HEK293T (cell line): ENCODE data around the gene NEK10.
"Not testable (repeated sequence)": the region's sequence is repeated elsewhere in the genome, so short reads cannot be mapped to it uniquely, and the experiment has no call there.

Source experiments
- CTCF ChIA-PET: fragments of 350-600 bp; formaldehyde crosslinking; extraction: SDS; loops from one replicate; lab custom pipeline; 2021; ENCODE audit warnings: antibody characterized with exemption, inconsistent platforms; lab: Yijun Ruan, JAX
- POLR2A ChIA-PET: fragments of 350-600 bp; formaldehyde crosslinking; extraction: SDS; loops from one replicate; lab custom pipeline; 2020; ENCODE audit warnings: antibody characterized with exemption, inconsistent platforms; lab: Yijun Ruan, JAX
- DNase-seq: peaks from one replicate; pipeline ENCODE4 v3.0.0; 2012; ENCODE audit warnings: mixed read lengths; ENCODE audit errors: extremely low spot score
- ARNT ChIP-seq: fragments of 450-650 bp; IDR thresholded peaks from 2 replicates; pipeline ENCODE4 v1.6.1; 2017; ENCODE audit warnings: mild to moderate bottlenecking
- BHLHE40 ChIP-seq: fragments of 450-650 bp; IDR thresholded peaks from 2 replicates; pipeline ENCODE4 v1.6.1; 2016; ENCODE audit warnings: mild to moderate bottlenecking, moderate library complexity, borderline replicate concordance
- CTBP1 ChIP-seq: fragments of 450-650 bp; IDR thresholded peaks from 2 replicates; pipeline ENCODE4 v1.6.1; 2016; ENCODE audit warnings: borderline replicate concordance
- ELF4 ChIP-seq: fragments of 450-650 bp; IDR thresholded peaks from 2 replicates; pipeline ENCODE4 v1.6.1; 2017; ENCODE audit warnings: antibody characterized with exemption
- FOXA1 ChIP-seq: fragments of 450-650 bp; IDR thresholded peaks from 2 replicates; pipeline ENCODE4 v1.6.1; 2016; ENCODE audit warnings: mild to moderate bottlenecking
- FOXK2 ChIP-seq: fragments of 450-650 bp; IDR thresholded peaks from 2 replicates; pipeline ENCODE4 v1.6.1; 2016; ENCODE audit warnings: mild to moderate bottlenecking
- FOXM1 ChIP-seq: fragments of 450-650 bp; IDR thresholded peaks from 2 replicates; pipeline ENCODE4 v1.6.1; 2017; ENCODE audit warnings: mild to moderate bottlenecking, borderline replicate concordance
- HDGF ChIP-seq: fragments of 450-650 bp; IDR thresholded peaks from 2 replicates; pipeline ENCODE4 v1.6.1; 2017; ENCODE audit warnings: antibody characterized with exemption, borderline replicate concordance
- L3MBTL2 ChIP-seq: fragments of 450-650 bp; conservative IDR thresholded peaks from 2 replicates; pipeline ENCODE4 v1.6.1; 2016; ENCODE audit warnings: mild to moderate bottlenecking
- LEF1 ChIP-seq: fragments of 450-650 bp; IDR thresholded peaks from 2 replicates; pipeline ENCODE4 v1.6.1; 2017; ENCODE audit warnings: mild to moderate bottlenecking, borderline replicate concordance
- NFRKB ChIP-seq: fragments of 450-650 bp; IDR thresholded peaks from 2 replicates; pipeline ENCODE4 v1.6.1; 2016; ENCODE audit warnings: mild to moderate bottlenecking, moderate library complexity
- SP1 ChIP-seq: fragments of 450-650 bp; IDR thresholded peaks from 2 replicates; pipeline ENCODE4 v1.6.1; 2017
- SUZ12 ChIP-seq: fragments of 450-650 bp; IDR thresholded peaks from 2 replicates; pipeline ENCODE4 v1.6.1; 2016; ENCODE audit warnings: mild to moderate bottlenecking
- TARDBP ChIP-seq: fragments of 450-650 bp; IDR thresholded peaks from 2 replicates; pipeline ENCODE4 v1.6.1; 2016
- ZNF384 ChIP-seq: fragments of 450-650 bp; IDR thresholded peaks from 2 replicates; pipeline ENCODE4 v1.6.1; 2016
- TF ChIP-seq, protein P1 (sequence below): fragments of 450-650 bp; IDR thresholded peaks from 2 replicates; pipeline ENCODE4 v1.6.1; 2016

The NEK10 gene, protein sequence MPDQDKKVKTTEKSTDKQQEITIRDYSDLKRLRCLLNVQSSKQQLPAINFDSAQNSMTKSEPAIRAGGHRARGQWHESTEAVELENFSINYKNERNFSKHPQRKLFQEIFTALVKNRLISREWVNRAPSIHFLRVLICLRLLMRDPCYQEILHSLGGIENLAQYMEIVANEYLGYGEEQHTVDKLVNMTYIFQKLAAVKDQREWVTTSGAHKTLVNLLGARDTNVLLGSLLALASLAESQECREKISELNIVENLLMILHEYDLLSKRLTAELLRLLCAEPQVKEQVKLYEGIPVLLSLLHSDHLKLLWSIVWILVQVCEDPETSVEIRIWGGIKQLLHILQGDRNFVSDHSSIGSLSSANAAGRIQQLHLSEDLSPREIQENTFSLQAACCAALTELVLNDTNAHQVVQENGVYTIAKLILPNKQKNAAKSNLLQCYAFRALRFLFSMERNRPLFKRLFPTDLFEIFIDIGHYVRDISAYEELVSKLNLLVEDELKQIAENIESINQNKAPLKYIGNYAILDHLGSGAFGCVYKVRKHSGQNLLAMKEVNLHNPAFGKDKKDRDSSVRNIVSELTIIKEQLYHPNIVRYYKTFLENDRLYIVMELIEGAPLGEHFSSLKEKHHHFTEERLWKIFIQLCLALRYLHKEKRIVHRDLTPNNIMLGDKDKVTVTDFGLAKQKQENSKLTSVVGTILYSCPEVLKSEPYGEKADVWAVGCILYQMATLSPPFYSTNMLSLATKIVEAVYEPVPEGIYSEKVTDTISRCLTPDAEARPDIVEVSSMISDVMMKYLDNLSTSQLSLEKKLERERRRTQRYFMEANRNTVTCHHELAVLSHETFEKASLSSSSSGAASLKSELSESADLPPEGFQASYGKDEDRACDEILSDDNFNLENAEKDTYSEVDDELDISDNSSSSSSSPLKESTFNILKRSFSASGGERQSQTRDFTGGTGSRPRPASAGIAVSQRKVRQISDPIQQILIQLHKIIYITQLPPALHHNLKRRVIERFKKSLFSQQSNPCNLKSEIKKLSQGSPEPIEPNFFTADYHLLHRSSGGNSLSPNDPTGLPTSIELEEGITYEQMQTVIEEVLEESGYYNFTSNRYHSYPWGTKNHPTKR

DNA sequence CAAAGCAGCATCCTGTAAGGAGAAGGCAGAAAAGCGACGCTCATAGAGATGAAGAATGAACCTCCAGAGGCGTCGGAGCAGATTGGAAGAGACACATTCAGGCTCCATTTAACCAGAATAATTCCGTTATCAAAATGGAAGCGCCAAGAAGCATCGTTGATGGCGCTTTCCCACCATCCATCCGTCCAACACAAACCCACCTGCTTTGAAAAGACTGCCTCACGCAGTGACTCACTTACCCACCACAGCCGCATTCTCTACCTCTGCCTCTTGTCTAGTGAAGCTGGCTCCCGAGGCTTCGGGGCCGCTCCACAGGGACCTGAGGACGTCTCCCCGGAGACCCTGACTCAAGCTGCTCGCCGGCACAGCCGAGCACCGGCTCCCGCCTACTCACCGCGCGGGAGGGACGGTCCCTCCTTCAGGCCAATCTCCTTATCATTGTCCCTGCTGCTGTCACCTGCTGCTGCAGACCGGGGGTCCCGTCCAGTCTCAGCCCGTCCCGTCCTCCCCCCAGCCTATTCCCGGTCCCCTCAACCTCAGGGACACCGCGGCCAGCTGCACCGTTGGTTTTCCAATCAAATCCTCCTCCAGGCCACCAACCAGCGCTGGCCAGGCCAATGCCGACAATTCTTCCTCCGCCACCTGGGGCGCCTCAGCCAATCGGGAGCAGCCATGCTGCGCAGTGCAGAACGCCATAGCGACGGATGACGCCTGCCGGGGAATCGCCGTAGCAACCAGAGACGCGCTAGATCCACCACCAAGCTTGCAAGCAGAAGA is at the start of gene NEK10:
NEK10 (minus strand) TSS at position 553 of the 777 bp plus-strand sequence. CDS start 16,501 bp downstream, outside the sequence.
- CTCF ChIA-PET, result interaction anchor here (0.8 to 1.4 kb wide), 3 partner anchors 10 to 98 kb away, joined by 3 to 5 read pairs (median 4); no protein-coding TSS in a partner anchor
- DNase-seq, result peak; percentile 96
- TF ChIP-seq FOXK2 (peak; percentile 92), L3MBTL2 (peak; percentile 60), ZNF384 (no peak)
- POLR2A ChIA-PET, result no interaction called here

- TF ChIP-seq FOXA1 (no peak), L3MBTL2 (no peak), ELF4 (no peak), ZNF384 (no peak), FOXK2 (no peak), SUZ12 (no peak), NFRKB (no peak), ARNT (no peak), LEF1 (no peak), HDGF (no peak), TARDBP (no peak), SP1 (no peak), FOXM1 (no peak), BHLHE40 (no peak), CTBP1 (no peak)
- TF ChIP-seq, protein P1, sequence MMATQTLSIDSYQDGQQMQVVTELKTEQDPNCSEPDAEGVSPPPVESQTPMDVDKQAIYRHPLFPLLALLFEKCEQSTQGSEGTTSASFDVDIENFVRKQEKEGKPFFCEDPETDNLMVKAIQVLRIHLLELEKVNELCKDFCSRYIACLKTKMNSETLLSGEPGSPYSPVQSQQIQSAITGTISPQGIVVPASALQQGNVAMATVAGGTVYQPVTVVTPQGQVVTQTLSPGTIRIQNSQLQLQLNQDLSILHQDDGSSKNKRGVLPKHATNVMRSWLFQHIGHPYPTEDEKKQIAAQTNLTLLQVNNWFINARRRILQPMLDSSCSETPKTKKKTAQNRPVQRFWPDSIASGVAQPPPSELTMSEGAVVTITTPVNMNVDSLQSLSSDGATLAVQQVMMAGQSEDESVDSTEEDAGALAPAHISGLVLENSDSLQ, result no peak
- ChIA-PET CTCF (no interaction called here), POLR2A (no interaction called here)
- DNase-seq, result no peak
Observed at GRCh38 chr3:27415202-27415601, 46.0 kb upstream of the NEK10 start.

- no peak for TF ChIP-seq ARNT
- no peak for TF ChIP-seq BHLHE40
- TF ChIP-seq ZNF384, result no peak
- DNase-seq, result no peak
- ChIA-PET POLR2A (no interaction called here), CTCF (no interaction called here)
Observed at GRCh38 chr3:27392950-27393679, 23.9 kb upstream of the NEK10 start.

DNA sequence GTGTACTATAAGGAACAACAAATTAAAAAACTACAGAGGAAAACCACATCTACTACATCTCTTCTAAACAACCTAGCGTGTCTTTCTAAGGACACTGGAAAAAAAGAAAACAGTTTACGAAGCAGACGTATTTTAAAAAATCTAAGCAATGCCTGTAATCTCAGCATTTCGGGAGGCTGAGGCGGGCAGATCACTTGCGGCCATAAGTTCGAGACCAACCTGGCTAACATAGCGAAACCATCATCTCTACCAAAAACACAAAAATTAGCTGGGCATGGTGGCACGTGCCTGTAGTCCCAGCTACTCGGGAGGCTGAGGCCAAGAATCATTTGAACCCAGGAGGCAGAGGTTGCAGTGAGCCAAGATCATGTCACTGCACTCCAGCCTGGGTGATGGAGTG is 23.2 kb upstream of the NEK10 start:
- DNase-seq, POLR2A ChIA-PET, CTCF ChIA-PET: not testable (repeated sequence)

GRCh38 chr3:27391796-27392195 is 22.6 kb upstream of the NEK10 start:
- ChIA-PET CTCF (no interaction called here), POLR2A (no interaction called here)
- TF ChIP-seq ELF4, result no peak
- TF ChIP-seq TARDBP, result no peak
- TF ChIP-seq CTBP1, result no peak
- TF ChIP-seq HDGF, result no peak
- TF ChIP-seq FOXM1, result no peak
- no peak for TF ChIP-seq ARNT
- TF ChIP-seq L3MBTL2, result no peak
- TF ChIP-seq SP1, result no peak
- no peak for TF ChIP-seq FOXA1
- TF ChIP-seq ZNF384, result no peak
- TF ChIP-seq, protein P1, result no peak
- no peak for DNase-seq

- no peak for DNase-seq
- POLR2A ChIA-PET, result no interaction called here
- TF ChIP-seq TARDBP, result no peak
- TF ChIP-seq FOXA1, result no peak
- no peak for TF ChIP-seq FOXM1
- no peak for TF ChIP-seq BHLHE40
- no peak for TF ChIP-seq L3MBTL2
- TF ChIP-seq LEF1, result no peak
- TF ChIP-seq NFRKB, result no peak
- TF ChIP-seq SP1, result no peak
- TF ChIP-seq HDGF, result no peak
- TF ChIP-seq ELF4, result no peak
- no peak for TF ChIP-seq CTBP1
- TF ChIP-seq, protein P1, result no peak
- CTCF ChIA-PET, result no interaction called here
Observed at GRCh38 chr3:27387625-27388024, 18.4 kb upstream of the NEK10 start.
